ENCODE data around the gene KRTAP19-1.
"Not testable (repeated sequence)": the region's sequence is repeated elsewhere in the genome, so short reads cannot be mapped to it uniquely, and the experiment has no call there.

KRTAP19-1 gene

GRCh38 chr21:30505621-30506205 is 25.5 kb upstream of the KRTAP19-1 start:
- H3K36me3 ChIP-seq (ENCODE audit: low read length); H3K27me3 ChIP-seq (ENCODE audit: low read length); H2AFZ ChIP-seq (ENCODE audit: low read depth, low read length, severe bottlenecking); H3K4me2 ChIP-seq (ENCODE audit: low read depth, low read length, poor library complexity, severe bottlenecking); H4K20me1 ChIP-seq (ENCODE audit: low read depth, low read length); H3K9me3 ChIP-seq (ENCODE audit: insufficient read depth, low read length); H3K4me3 ChIP-seq (ENCODE audit: insufficient read depth, low read length, poor library complexity, severe bottlenecking); H3K9me2 ChIP-seq (replicated peaks; ENCODE audit: insufficient read depth, low read length); H3K27ac ChIP-seq (ENCODE audit: low read depth, low read length); H3F3A ChIP-seq (ENCODE audit: insufficient read depth); H3K9ac ChIP-seq (ENCODE audit: low read length); H3K79me2 ChIP-seq (ENCODE audit: insufficient read depth, low read length): not testable (repeated sequence)
- peak; percentile 19 for TF ChIP-seq CTCF (IDR thresholded peaks at IDR 0.05; ENCODE audit: insufficient read depth, low read length, poor library complexity, severe bottlenecking)

GRCh38 chr21:30502041-30502440 is 21.9 kb upstream of the KRTAP19-1 start, which contains the start of gene KRTAP19-5:
TSS of gene KRTAP19-5 (minus strand) at chr21:30502141. CDS start at chr21:30502090, 51 bp downstream.
- H3K4me2 ChIP-seq (ENCODE audit: low read depth, low read length, poor library complexity, severe bottlenecking) = no peak within 1 kb of the TSS

GRCh38 chr21:30497065-30497464 is 16.9 kb upstream of the KRTAP19-1 start, which contains the start of gene KRTAP19-4:
TSS of gene KRTAP19-4 (minus strand) at chr21:30497165. CDS start at chr21:30497110, 55 bp downstream.
- no peaks in the 10 kb centered on the region for H3K27me3 ChIP-seq (ENCODE audit: low read length)
- H4K20me1 ChIP-seq (ENCODE audit: low read depth, low read length) = no peaks in the 10 kb centered on the region
- no peaks in the 10 kb centered on the region for H3K9me2 ChIP-seq (replicated peaks; ENCODE audit: insufficient read depth, low read length)
- no peaks in the 10 kb centered on the region for H3F3A ChIP-seq (ENCODE audit: insufficient read depth)
- H3K27ac ChIP-seq (ENCODE audit: low read depth, low read length) = no peak within 1 kb of the TSS
- H3K79me2 ChIP-seq (ENCODE audit: insufficient read depth, low read length) = no peaks in the 10 kb centered on the region
- no peaks in the 10 kb centered on the region for H3K9me3 ChIP-seq (ENCODE audit: insufficient read depth, low read length)
- H2AFZ ChIP-seq (ENCODE audit: low read depth, low read length, severe bottlenecking) = no peak within 1 kb of the TSS
- no peaks in the 10 kb centered on the region for H3K36me3 ChIP-seq (ENCODE audit: low read length)
- TF ChIP-seq EZH2phosphoT487 (conservative IDR thresholded peaks at IDR 0.05; ENCODE audit: low read length) (no peak), CTCF (IDR thresholded peaks at IDR 0.05; ENCODE audit: insufficient read depth, low read length, poor library complexity, severe bottlenecking) (no peak)
- H3K4me3 ChIP-seq (ENCODE audit: insufficient read depth, low read length, poor library complexity, severe bottlenecking) = no peak within 1 kb of the TSS
- H3K9ac ChIP-seq (ENCODE audit: low read length) = no peak within 1 kb of the TSS
- no peak within 1 kb of the TSS for H3K4me2 ChIP-seq (ENCODE audit: low read depth, low read length, poor library complexity, severe bottlenecking)

More at GRCh38 chr21:30502041-30502440, 21.9 kb upstream of the KRTAP19-1 start, which contains the start of gene KRTAP19-5:
- H4K20me1 ChIP-seq (ENCODE audit: low read depth, low read length) = no peaks in the 10 kb centered on the region
- H3K9me3 ChIP-seq (ENCODE audit: insufficient read depth, low read length) = no peaks in the 10 kb centered on the region
- TF ChIP-seq CTCF (IDR thresholded peaks at IDR 0.05; ENCODE audit: insufficient read depth, low read length, poor library complexity, severe bottlenecking) (no peak), EZH2phosphoT487 (conservative IDR thresholded peaks at IDR 0.05; ENCODE audit: low read length) (no peak)
- H3K9ac ChIP-seq (ENCODE audit: low read length) = no peak within 1 kb of the TSS
- H3F3A ChIP-seq (ENCODE audit: insufficient read depth) = no peaks in the 10 kb centered on the region
- no peaks in the 10 kb centered on the region for H3K27me3 ChIP-seq (ENCODE audit: low read length)
- no peaks in the 10 kb centered on the region for H3K9me2 ChIP-seq (replicated peaks; ENCODE audit: insufficient read depth, low read length)
- H3K36me3 ChIP-seq (ENCODE audit: low read length) = no peaks in the 10 kb centered on the region
- no peak within 1 kb of the TSS for H2AFZ ChIP-seq (ENCODE audit: low read depth, low read length, severe bottlenecking)
- H3K27ac ChIP-seq (ENCODE audit: low read depth, low read length) = no peak within 1 kb of the TSS
- H3K4me3 ChIP-seq (ENCODE audit: insufficient read depth, low read length, poor library complexity, severe bottlenecking) = no peak within 1 kb of the TSS
- no peaks in the 10 kb centered on the region for H3K79me2 ChIP-seq (ENCODE audit: insufficient read depth, low read length)

All from SU-DHL-6 (cell line).